ENCODE measurements around the gene SMAD7.

GRCh38 chr18:48874233-48874632 is 76.5 kb downstream of the SMAD7 start:
- no peak for TF ChIP-seq CTCF (IDR thresholded peaks at IDR 0.05)
- no peak for TF ChIP-seq POLR2A (IDR thresholded peaks at IDR 0.05)

Measured in body of pancreas (tissue), 4 donors.